ENCODE data around the gene ZNF853.

DNA sequence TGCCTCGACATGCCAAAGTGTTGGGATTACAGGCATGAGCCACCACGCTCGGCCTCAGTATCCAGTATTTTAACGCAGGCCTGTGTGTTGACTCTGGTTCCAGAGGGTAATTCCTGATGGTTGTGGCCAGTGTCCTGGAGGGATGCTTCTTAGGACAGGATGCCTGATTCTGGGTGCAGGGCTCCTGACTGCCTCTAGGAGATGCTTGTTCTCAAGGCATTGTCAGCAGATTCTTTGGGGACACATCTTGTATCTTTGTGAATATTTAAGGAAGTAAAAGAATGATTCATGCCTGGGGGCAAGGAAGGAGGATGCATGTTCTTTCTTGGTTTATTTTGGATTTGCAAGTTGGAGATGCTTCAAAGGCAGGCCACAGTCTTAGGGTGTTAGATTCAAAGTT, 36.0 kb upstream of the ZNF853 start:
- TF ChIP-seq POLR2AphosphoS5 (IDR thresholded peaks at IDR 0.05; ENCODE audit: low read depth, low read length) = no peak
- TF ChIP-seq NRF1 (IDR thresholded peaks at IDR 0.05; ENCODE audit: low read depth, low read length) = no peak
- TF ChIP-seq, protein P1, sequence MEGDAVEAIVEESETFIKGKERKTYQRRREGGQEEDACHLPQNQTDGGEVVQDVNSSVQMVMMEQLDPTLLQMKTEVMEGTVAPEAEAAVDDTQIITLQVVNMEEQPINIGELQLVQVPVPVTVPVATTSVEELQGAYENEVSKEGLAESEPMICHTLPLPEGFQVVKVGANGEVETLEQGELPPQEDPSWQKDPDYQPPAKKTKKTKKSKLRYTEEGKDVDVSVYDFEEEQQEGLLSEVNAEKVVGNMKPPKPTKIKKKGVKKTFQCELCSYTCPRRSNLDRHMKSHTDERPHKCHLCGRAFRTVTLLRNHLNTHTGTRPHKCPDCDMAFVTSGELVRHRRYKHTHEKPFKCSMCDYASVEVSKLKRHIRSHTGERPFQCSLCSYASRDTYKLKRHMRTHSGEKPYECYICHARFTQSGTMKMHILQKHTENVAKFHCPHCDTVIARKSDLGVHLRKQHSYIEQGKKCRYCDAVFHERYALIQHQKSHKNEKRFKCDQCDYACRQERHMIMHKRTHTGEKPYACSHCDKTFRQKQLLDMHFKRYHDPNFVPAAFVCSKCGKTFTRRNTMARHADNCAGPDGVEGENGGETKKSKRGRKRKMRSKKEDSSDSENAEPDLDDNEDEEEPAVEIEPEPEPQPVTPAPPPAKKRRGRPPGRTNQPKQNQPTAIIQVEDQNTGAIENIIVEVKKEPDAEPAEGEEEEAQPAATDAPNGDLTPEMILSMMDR (IDR thresholded peaks at IDR 0.05) = peak; percentile 31; the same call in 1 of the 2 replicates
- TF ChIP-seq FOXJ3 (CRISPR knock-in tag; IDR thresholded peaks at IDR 0.05) = no peak
- TF ChIP-seq TAF1 (IDR thresholded peaks at IDR 0.05; ENCODE audit: borderline replicate concordance, low read depth, low read length) = no peak
- no peak for TF ChIP-seq YY1 (IDR thresholded peaks at IDR 0.05; ENCODE audit: low read depth)
- TF ChIP-seq, protein P2, sequence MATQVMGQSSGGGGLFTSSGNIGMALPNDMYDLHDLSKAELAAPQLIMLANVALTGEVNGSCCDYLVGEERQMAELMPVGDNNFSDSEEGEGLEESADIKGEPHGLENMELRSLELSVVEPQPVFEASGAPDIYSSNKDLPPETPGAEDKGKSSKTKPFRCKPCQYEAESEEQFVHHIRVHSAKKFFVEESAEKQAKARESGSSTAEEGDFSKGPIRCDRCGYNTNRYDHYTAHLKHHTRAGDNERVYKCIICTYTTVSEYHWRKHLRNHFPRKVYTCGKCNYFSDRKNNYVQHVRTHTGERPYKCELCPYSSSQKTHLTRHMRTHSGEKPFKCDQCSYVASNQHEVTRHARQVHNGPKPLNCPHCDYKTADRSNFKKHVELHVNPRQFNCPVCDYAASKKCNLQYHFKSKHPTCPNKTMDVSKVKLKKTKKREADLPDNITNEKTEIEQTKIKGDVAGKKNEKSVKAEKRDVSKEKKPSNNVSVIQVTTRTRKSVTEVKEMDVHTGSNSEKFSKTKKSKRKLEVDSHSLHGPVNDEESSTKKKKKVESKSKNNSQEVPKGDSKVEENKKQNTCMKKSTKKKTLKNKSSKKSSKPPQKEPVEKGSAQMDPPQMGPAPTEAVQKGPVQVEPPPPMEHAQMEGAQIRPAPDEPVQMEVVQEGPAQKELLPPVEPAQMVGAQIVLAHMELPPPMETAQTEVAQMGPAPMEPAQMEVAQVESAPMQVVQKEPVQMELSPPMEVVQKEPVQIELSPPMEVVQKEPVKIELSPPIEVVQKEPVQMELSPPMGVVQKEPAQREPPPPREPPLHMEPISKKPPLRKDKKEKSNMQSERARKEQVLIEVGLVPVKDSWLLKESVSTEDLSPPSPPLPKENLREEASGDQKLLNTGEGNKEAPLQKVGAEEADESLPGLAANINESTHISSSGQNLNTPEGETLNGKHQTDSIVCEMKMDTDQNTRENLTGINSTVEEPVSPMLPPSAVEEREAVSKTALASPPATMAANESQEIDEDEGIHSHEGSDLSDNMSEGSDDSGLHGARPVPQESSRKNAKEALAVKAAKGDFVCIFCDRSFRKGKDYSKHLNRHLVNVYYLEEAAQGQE (IDR thresholded peaks at IDR 0.05; ENCODE audit: low read depth, low read length) = no peak
- TF ChIP-seq, protein P3, sequence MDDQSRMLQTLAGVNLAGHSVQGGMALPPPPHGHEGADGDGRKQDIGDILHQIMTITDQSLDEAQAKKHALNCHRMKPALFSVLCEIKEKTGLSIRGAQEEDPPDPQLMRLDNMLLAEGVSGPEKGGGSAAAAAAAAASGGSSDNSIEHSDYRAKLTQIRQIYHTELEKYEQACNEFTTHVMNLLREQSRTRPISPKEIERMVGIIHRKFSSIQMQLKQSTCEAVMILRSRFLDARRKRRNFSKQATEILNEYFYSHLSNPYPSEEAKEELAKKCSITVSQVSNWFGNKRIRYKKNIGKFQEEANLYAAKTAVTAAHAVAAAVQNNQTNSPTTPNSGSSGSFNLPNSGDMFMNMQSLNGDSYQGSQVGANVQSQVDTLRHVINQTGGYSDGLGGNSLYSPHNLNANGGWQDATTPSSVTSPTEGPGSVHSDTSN (IDR thresholded peaks at IDR 0.05) = no peak
- TF ChIP-seq EZH2phosphoT487 (IDR thresholded peaks at IDR 0.05; ENCODE audit: borderline replicate concordance, low read depth) = no peak
- TF ChIP-seq CHD2 (IDR thresholded peaks at IDR 0.05; ENCODE audit: low read length, partially characterized antibody) = no peak
- no peak for TF ChIP-seq FOSL2 (IDR thresholded peaks at IDR 0.05; ENCODE audit: borderline replicate concordance, low read depth)
- no peak for TF ChIP-seq RAD21 (IDR thresholded peaks at IDR 0.05; ENCODE audit: low read length)
- TF ChIP-seq, protein P4, sequence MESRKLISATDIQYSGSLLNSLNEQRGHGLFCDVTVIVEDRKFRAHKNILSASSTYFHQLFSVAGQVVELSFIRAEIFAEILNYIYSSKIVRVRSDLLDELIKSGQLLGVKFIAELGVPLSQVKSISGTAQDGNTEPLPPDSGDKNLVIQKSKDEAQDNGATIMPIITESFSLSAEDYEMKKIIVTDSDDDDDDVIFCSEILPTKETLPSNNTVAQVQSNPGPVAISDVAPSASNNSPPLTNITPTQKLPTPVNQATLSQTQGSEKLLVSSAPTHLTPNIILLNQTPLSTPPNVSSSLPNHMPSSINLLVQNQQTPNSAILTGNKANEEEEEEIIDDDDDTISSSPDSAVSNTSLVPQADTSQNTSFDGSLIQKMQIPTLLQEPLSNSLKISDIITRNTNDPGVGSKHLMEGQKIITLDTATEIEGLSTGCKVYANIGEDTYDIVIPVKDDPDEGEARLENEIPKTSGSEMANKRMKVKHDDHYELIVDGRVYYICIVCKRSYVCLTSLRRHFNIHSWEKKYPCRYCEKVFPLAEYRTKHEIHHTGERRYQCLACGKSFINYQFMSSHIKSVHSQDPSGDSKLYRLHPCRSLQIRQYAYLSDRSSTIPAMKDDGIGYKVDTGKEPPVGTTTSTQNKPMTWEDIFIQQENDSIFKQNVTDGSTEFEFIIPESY (IDR thresholded peaks at IDR 0.05; ENCODE audit: borderline replicate concordance, low read depth) = no peak
